Retinal pigment epithelial cell (primary cell): Measurements from ENCODE around the gene MST1.
"Not testable (repeated sequence)": the region's sequence is repeated elsewhere in the genome, so short reads cannot be mapped to it uniquely, and the experiment has no call there.

Source experiments
- DNase-seq: peaks from one replicate; pipeline ENCODE4 v3.0.0-alpha.2; 2010; ENCODE audit warnings: low read depth
- H3K4me3 ChIP-seq: 2 replicates; pipeline ENCODE4 v1.5.1; 2011; ENCODE audit warnings: mild to moderate bottlenecking, low read length, control low read depth, moderate library complexity
- CTCF ChIP-seq: conservative IDR thresholded peaks from 2 replicates; pipeline ENCODE4 v1.5.1; 2011; ENCODE audit warnings: low read depth, low read length, control low read depth, inconsistent platforms

The MST1 gene

DNA sequence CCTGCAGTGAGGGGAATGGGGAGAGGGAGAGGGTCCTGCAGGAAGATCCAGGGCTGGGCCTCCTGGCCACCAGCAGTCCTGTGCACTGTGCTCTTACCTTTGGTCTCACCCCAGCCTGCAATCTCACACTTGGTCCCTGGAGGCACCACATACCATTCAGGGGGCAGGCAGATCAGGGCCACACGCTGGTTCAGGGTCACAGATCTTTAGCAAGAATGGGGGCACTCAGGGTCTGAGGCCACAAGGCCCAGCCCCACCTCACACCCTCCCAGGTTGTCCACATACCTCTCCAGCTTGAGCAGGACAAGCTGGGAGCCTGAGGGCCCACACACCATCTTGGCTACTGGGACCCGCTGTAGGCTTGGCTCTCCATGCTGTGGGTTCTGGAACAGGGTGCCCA is 4.8 kb downstream of the MST1 start:
- not testable (repeated sequence) for DNase-seq, H3K4me3 ChIP-seq

GRCh38 chr3:49683162-49683561 is 6.1 kb downstream of the MST1 start:
- no peak overlapping the region for H3K4me3 ChIP-seq
- DNase-seq, result no peak
- no peak for TF ChIP-seq CTCF

- no peak for DNase-seq
- H3K4me3 ChIP-seq, result no peak overlapping the region
- no peak for TF ChIP-seq CTCF
These were observed 7.7 kb downstream of the MST1 start for GRCh38 chr3:49681543-49681942.

DNA sequence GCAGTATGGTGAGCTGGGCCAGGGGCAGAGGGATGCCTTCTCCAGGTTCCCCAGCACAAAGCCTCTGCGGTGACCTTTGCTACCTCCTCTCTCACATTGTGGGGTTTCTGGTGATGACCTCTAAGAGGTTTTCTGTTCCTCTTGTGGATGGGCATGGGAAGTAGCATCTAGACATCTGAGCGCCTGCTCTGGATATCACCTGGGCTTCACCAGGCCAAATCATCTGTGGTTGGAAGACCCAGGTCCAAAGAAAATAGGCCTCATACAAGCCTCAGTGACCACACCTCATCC is 8.1 kb downstream of the MST1 start:
- H3K4me3 ChIP-seq, result no peak overlapping the region
- no peak for DNase-seq
- TF ChIP-seq CTCF, result no peak

DNA sequence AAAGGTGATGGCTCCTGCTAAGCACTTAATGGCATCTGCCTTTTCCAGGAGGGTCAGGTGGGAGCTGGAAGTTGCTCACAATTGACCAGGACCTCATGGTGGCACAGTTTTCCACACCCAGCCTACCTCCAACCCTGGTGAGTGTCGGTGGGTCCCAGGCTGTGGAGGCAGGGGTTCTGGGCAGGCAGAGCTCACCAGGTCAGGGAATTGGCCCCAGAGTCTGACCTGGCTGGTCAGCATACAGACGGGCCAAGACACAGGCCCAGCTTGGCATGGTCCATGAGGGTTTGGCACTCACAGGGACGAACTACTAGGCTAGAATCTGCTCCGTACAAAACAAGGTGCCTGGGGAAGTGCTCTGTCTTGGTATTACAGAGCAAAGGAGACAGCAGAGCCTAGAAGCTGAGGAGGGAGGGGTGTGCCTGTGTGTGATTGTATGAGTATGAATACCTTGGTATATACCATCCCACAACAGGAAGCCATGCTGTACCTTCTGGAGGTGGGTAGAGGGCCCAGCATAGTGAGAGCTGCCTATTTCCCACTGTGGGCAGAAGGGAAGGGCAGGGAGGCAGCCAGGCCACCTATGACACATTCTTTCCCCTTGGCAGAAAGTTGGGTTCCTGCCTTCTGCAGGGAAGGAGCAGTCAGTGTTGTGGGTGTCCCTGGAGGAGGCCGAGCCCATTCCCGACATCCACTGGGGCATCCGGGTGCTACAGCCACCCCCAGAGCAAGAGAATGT is 8.6 kb downstream of the MST1 start:
- no peak for TF ChIP-seq CTCF
- no peak overlapping the region for H3K4me3 ChIP-seq
- no peak for DNase-seq

DNA sequence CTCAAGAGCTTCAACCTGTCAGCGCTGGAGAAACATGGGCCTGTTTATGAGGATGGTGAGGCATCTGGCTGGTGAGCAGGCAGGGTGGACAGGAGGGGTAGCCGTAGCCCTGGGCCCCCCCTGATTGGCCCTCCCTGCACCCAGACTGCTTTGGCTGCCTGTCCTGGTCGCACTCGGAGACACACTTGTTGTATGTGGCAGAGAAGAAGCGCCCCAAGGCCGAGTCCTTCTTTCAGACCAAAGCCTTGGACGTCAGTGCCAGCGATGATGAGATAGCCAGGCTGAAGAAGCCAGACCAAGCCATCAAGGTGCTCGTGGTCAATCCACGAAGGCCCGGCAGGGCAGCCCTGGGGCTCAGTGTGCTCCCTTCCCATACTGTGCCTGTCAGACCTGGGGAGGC is 13.4 kb downstream of the MST1 start:
- H3K4me3 ChIP-seq, result no peak overlapping the region
- no peak for DNase-seq
- no peak for TF ChIP-seq CTCF

DNA sequence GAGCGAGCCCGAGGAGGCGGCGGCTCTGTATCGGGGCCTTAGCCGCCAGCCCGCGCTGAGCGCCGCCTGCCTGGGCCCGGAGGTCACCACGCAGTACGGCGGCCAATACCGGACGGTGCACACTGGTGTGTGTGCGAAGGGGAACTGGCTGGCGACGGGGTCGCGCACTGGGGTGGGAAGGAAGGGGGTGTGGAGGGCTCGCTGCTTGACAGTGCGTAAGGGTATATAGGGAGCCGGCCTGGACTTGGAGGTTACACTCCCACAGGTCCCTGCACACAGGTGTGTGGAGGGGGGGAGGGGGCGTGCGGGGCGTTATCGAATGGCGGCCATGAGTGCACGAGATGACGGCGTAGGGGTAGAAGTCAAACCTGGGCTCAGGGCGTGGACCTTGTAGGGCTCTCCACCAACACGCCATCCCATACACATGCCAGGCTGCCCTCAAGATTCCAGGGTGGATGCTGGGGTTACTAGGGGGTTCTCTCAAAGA is 14.7 kb downstream of the MST1 start:
- no peak for TF ChIP-seq CTCF
- H3K4me3 ChIP-seq, result peak overlapping the region; percentile 72
- no peak for DNase-seq
